Neuronal stem cell (in vitro differentiated cells): Measurements from ENCODE around the gene MGMT.

Source experiments
- DNase-seq: peaks from one replicate; pipeline ENCODE4 v3.0.0-alpha.2; 2013; ENCODE audit warnings: low spot score
- H2AFZ ChIP-seq: one replicate; pipeline ENCODE4 v1.6.1; 2013; ENCODE audit warnings: mild to moderate bottlenecking, low read length, inconsistent platforms
- H2AK5ac ChIP-seq: 2 replicates; pipeline ENCODE4 v1.6.1; 2013; ENCODE audit warnings: low read depth, mild to moderate bottlenecking, inconsistent platforms, low read length, moderate library complexity, mixed read lengths
- H2BK120ac ChIP-seq: 2 replicates; pipeline ENCODE4 v1.6.1; 2013; ENCODE audit warnings: low read depth, mild to moderate bottlenecking, inconsistent platforms, low read length, moderate library complexity, mixed read lengths
- H2BK12ac ChIP-seq: one replicate; pipeline ENCODE4 v1.6.1; 2013; ENCODE audit warnings: low read length, inconsistent platforms
- H2BK15ac ChIP-seq: 2 replicates; pipeline ENCODE4 v1.6.1; 2013; ENCODE audit warnings: mild to moderate bottlenecking, low read length, inconsistent platforms, mixed read lengths
- H2BK5ac ChIP-seq: one replicate; pipeline ENCODE4 v1.6.1; 2013; ENCODE audit warnings: inconsistent platforms, mild to moderate bottlenecking, low read length, moderate library complexity
- H3K14ac ChIP-seq: one replicate; pipeline ENCODE4 v1.6.1; 2013; ENCODE audit warnings: low read length, inconsistent platforms
- H3K18ac ChIP-seq: 2 replicates; pipeline ENCODE4 v1.6.1; 2013; ENCODE audit warnings: low read length, inconsistent platforms
- H3K23ac ChIP-seq: 2 replicates; pipeline ENCODE4 v1.6.1; 2013; ENCODE audit warnings: low read depth, mild to moderate bottlenecking, mixed read lengths, low read length, inconsistent platforms; ENCODE audit not compliant: poor library complexity
- H3K27ac ChIP-seq: replicated peaks from 3 replicates; pipeline ENCODE4 v1.5.1; 2013; ENCODE audit warnings: low read length, inconsistent platforms
- H3K27me3 ChIP-seq, 3 experiments: 2 replicates each; pipeline ENCODE4 v1.6.1; 2013; ENCODE audit warnings: low read length in 3 of 3, mild to moderate bottlenecking in 2 of 3, inconsistent platforms in 1 of 3, low read depth in 1 of 3, mixed read lengths in 1 of 3, moderate library complexity in 1 of 3; ENCODE audit not compliant: control insufficient read depth in 3 of 3, insufficient read depth in 3 of 3
- H3K36me3 ChIP-seq, 2 donors: replicated peaks in 1 of 2; 2 replicates each; pipeline ENCODE4 v1.6.1; 2013; ENCODE audit warnings: low read length in 2 of 2; ENCODE audit not compliant: control insufficient read depth in 2 of 2, insufficient read depth in 2 of 2
- H3K4ac ChIP-seq: 2 replicates; pipeline ENCODE4 v1.6.1; 2013; ENCODE audit warnings: inconsistent platforms, mild to moderate bottlenecking, low read length, moderate library complexity
- H3K4me1 ChIP-seq, 2 donors: 1 replicate in 1 of 2; 2 replicates in 1 of 2; pipeline ENCODE4 v1.6.1; 2013; ENCODE audit warnings: low read length in 2 of 2, low read depth in 1 of 2; ENCODE audit not compliant: control insufficient read depth in 2 of 2, insufficient read depth in 1 of 2
- H3K4me2 ChIP-seq: one replicate; pipeline ENCODE4 v1.6.1; 2013; ENCODE audit warnings: mild to moderate bottlenecking, low read length, inconsistent platforms; ENCODE audit not compliant: insufficient read depth, poor library complexity, severe bottlenecking
- H3K4me3 ChIP-seq, 2 donors: 2 replicates each; pipeline ENCODE4 v1.5.1; 2013; ENCODE audit warnings: low read length in 2 of 2, mild to moderate bottlenecking in 2 of 2, inconsistent platforms in 1 of 2, moderate library complexity in 1 of 2
- H3K79me1 ChIP-seq: one replicate; pipeline ENCODE4 v1.6.1; 2013; ENCODE audit warnings: low read depth, mild to moderate bottlenecking, inconsistent platforms, low read length, moderate library complexity
- H3K9ac ChIP-seq: one replicate; pipeline ENCODE4 v1.6.1; 2013; ENCODE audit warnings: mild to moderate bottlenecking, low read depth, low read length, inconsistent platforms; ENCODE audit not compliant: poor library complexity
- H3K9me3 ChIP-seq, 2 donors: replicated peaks in 1 of 2; 2 replicates each; pipeline versions ENCODE3 to v1.6.1; 2013; ENCODE audit warnings: low read length in 2 of 2, mild to moderate bottlenecking in 2 of 2, inconsistent platforms in 1 of 2, low read depth in 1 of 2, mixed read lengths in 1 of 2, moderate library complexity in 1 of 2; ENCODE audit not compliant: control insufficient read depth in 2 of 2, insufficient read depth in 1 of 2
- H4K8ac ChIP-seq: one replicate; pipeline ENCODE4 v1.6.1; 2013; ENCODE audit warnings: low read depth, mild to moderate bottlenecking, inconsistent platforms, low read length, moderate library complexity
- H4K91ac ChIP-seq: one replicate; pipeline ENCODE4 v1.6.1; 2013; ENCODE audit warnings: low read length, low read depth, mild to moderate bottlenecking, inconsistent platforms; ENCODE audit not compliant: poor library complexity
- WGBS, 2 donors: extraction: QIAGEN DNeasy Blood & Tissue Kit; methylation state at CpG; one replicate each; pipeline ENCODE4 v1.1.7; 2013; ENCODE audit warnings: missing lambda C conversion rate in 2 of 2, mixed read lengths in 1 of 2; ENCODE audit not compliant: insufficient read length in 2 of 2, insufficient replicate concordance in 1 of 2; ENCODE audit errors: extremely low coverage in 2 of 2; 5-methylcytosine and 5-hydroxymethylcytosine counted together

The MGMT gene

GRCh38 chr10:129449893-129450292 is 17.1 kb upstream of the MGMT start:
- no peak overlapping the region for H2AK5ac ChIP-seq
- H3K9me3 ChIP-seq, result no peaks in the 10 kb centered on the region
- peaks cover 0 to 2% of the 10 kb centered on the region in 2 donors for H3K4me1 ChIP-seq
- H3K14ac ChIP-seq, result no peak overlapping the region
- no peak overlapping the region for H2BK12ac ChIP-seq
- H4K8ac ChIP-seq, result no peak overlapping the region
- no peak overlapping the region for H4K91ac ChIP-seq
- no peak overlapping the region for H3K23ac ChIP-seq
- H2BK120ac ChIP-seq, result no peak overlapping the region
- no peak overlapping the region for H3K18ac ChIP-seq
- no peak overlapping the region for H3K27ac ChIP-seq
- no peaks in the 10 kb centered on the region for H3K79me1 ChIP-seq
- H3K4me3 ChIP-seq, result no peak overlapping the region
- no peak overlapping the region for H2AFZ ChIP-seq
- H2BK5ac ChIP-seq, result no peak overlapping the region
- no peak overlapping the region for H3K9ac ChIP-seq
- H3K4me2 ChIP-seq, result no peak overlapping the region
- H3K27me3 ChIP-seq, result no peaks in the 10 kb centered on the region
- H3K36me3 ChIP-seq, result no peaks in the 10 kb centered on the region
- peak overlapping the region; percentile 3 for H2BK15ac ChIP-seq
- no peak overlapping the region for H3K4ac ChIP-seq
- DNase-seq, result no peak
- WGBS, 2 donors, result no CpG with 5 or more reads among the region's 2 CpGs

- no peak overlapping the region for H3K14ac ChIP-seq
- H3K27me3 ChIP-seq, result no peaks in the 10 kb centered on the region
- no peak overlapping the region for H2BK5ac ChIP-seq
- no peak overlapping the region for H3K18ac ChIP-seq
- no peaks in the 10 kb centered on the region for H3K9me3 ChIP-seq
- no peak overlapping the region for H2AK5ac ChIP-seq
- no peak overlapping the region for H4K8ac ChIP-seq
- H2BK15ac ChIP-seq, result no peak overlapping the region
- no peaks in the 10 kb centered on the region for H3K79me1 ChIP-seq
- no peak overlapping the region for H2BK12ac ChIP-seq
- no peak overlapping the region for H3K27ac ChIP-seq
- peaks cover 0 to 2% of the 10 kb centered on the region in 2 donors for H3K4me1 ChIP-seq
- H3K9ac ChIP-seq, result no peak overlapping the region
- no peak for DNase-seq
- no peak overlapping the region for H3K4me2 ChIP-seq
- no peak overlapping the region for H4K91ac ChIP-seq
- no peak overlapping the region for H3K4me3 ChIP-seq
- no CpG with 5 or more reads among the region's 3 CpGs for WGBS, 2 donors
- no peak overlapping the region for H2BK120ac ChIP-seq
- no peaks in the 10 kb centered on the region for H3K36me3 ChIP-seq
- no peak overlapping the region for H3K4ac ChIP-seq
- H3K23ac ChIP-seq, result no peak overlapping the region
- no peak overlapping the region for H2AFZ ChIP-seq
Measured at GRCh38 chr10:129450391-129450790, 16.6 kb upstream of the MGMT start.

- Histone ChIP-seq H3K4me1 (no peaks in the 10 kb centered on the region), H2AFZ (no peak overlapping the region), H3K4me2 (no peak overlapping the region), H3K9me3 (no peaks in the 10 kb centered on the region), H3K27me3 (no peaks in the 10 kb centered on the region), H2BK12ac (no peak overlapping the region), H2BK5ac (no peak overlapping the region), H4K91ac (no peak overlapping the region), H2AK5ac (no peak overlapping the region), H3K18ac (no peak overlapping the region), H2BK15ac (no peak overlapping the region), H3K23ac (no peak overlapping the region), H3K9ac (no peak overlapping the region), H3K14ac (no peak overlapping the region), H3K4ac (no peak overlapping the region), H3K27ac (no peak overlapping the region), H4K8ac (no peak overlapping the region), H3K36me3 (no peaks in the 10 kb centered on the region), H3K79me1 (no peaks in the 10 kb centered on the region), H2BK120ac (no peak overlapping the region), H3K4me3 (no peak overlapping the region)
- no CpG with 5 or more reads among the region's 6 CpGs for WGBS, 2 donors
- DNase-seq, result no peak
Measured at GRCh38 chr10:129455625-129456024, 11.4 kb upstream of the MGMT start.

- Histone ChIP-seq H3K27me3 (no peaks in the 10 kb centered on the region), H3K4me2 (no peak overlapping the region), H3K79me1 (no peaks in the 10 kb centered on the region), H3K4me3 (no peak overlapping the region), H2AK5ac (no peak overlapping the region), H3K4ac (no peak overlapping the region), H3K36me3 (no peaks in the 10 kb centered on the region), H2BK120ac (no peak overlapping the region), H2BK15ac (no peak overlapping the region), H2BK5ac (no peak overlapping the region), H4K91ac (no peak overlapping the region), H3K18ac (no peak overlapping the region), H3K14ac (no peak overlapping the region), H3K9ac (no peak overlapping the region), H4K8ac (no peak overlapping the region), H3K23ac (no peak overlapping the region), H2AFZ (no peak overlapping the region), H3K9me3 (no peaks in the 10 kb centered on the region), H3K27ac (no peak overlapping the region), H3K4me1 (no peaks in the 10 kb centered on the region), H2BK12ac (no peak overlapping the region)
- DNase-seq, result no peak
- no CpG with 5 or more reads among the region's 10 CpGs for WGBS, 2 donors
Measured at GRCh38 chr10:129459762-129460539, 7.1 kb upstream of the MGMT start.
